ENCODE measurements around the gene DCTN5.
"Not testable (repeated sequence)": the region's sequence is repeated elsewhere in the genome, so short reads cannot be mapped to it uniquely, and the experiment has no call there.

DNA sequence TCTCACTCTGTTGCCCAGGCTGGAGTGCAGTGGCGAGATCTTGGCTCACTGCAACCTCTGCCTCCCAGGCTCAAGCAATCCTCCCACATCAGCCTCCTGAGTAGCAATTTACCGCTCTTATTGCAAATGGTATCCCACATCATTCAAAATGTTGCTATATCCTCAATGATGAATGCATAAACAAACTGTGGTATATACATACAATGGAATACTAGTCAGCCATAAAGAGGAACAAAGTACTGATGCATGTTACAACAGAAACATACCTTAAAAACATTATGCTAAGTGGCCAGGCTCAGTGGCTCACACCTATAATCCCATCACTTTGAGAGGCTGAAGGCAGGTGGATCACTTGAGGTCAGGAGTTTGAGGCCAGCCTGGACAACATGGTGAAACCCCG is 9.4 kb upstream of the DCTN5 start:
- not testable (repeated sequence) for TF ChIP-seq POLR2A (IDR thresholded peaks at IDR 0.05)
- TF ChIP-seq, protein P1, sequence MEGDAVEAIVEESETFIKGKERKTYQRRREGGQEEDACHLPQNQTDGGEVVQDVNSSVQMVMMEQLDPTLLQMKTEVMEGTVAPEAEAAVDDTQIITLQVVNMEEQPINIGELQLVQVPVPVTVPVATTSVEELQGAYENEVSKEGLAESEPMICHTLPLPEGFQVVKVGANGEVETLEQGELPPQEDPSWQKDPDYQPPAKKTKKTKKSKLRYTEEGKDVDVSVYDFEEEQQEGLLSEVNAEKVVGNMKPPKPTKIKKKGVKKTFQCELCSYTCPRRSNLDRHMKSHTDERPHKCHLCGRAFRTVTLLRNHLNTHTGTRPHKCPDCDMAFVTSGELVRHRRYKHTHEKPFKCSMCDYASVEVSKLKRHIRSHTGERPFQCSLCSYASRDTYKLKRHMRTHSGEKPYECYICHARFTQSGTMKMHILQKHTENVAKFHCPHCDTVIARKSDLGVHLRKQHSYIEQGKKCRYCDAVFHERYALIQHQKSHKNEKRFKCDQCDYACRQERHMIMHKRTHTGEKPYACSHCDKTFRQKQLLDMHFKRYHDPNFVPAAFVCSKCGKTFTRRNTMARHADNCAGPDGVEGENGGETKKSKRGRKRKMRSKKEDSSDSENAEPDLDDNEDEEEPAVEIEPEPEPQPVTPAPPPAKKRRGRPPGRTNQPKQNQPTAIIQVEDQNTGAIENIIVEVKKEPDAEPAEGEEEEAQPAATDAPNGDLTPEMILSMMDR (IDR thresholded peaks at IDR 0.05 in 4 of 5, conservative IDR thresholded peaks at IDR 0.05 in 1 of 5), result not testable (repeated sequence)

Data from gastrocnemius medialis (tissue), 4 donors.